Karpas-422 (cell line): Measurements from ENCODE around the gene S1PR5. TPM values are rescaled to one million over a fixed set of nuclear protein-coding genes. Genes with fewer than 3 reads are reported as not detected.

ENCODE experiments used
- DNase-seq: peaks from one replicate; pipeline ENCODE4 v3.0.0-alpha.2; 2015
- H2AFZ ChIP-seq: fragments of 200-600 bp; sonication (generic); 2 replicates; pipeline ENCODE4 v1.6.1; 2014; ENCODE audit warnings: antibody characterized with exemption, low read length, mixed read lengths
- H3K27ac ChIP-seq: fragments of 200-600 bp; sonication (generic); 2 replicates; pipeline ENCODE4 v1.5.1; 2014; ENCODE audit warnings: mild to moderate bottlenecking, low read length, moderate library complexity
- H3K27me3 ChIP-seq: fragments of 200-600 bp; sonication (generic); 2 replicates; pipeline ENCODE4 v1.6.1; 2014; ENCODE audit warnings: low read length, mixed read lengths
- H3K36me3 ChIP-seq: fragments of 200-600 bp; sonication (generic); 2 replicates; pipeline ENCODE4 v1.6.1; 2014; ENCODE audit warnings: low read length, mixed read lengths; ENCODE audit not compliant: insufficient read depth
- H3K4me1 ChIP-seq: fragments of 200-600 bp; sonication (generic); 2 replicates; pipeline ENCODE4 v1.6.1; 2014; ENCODE audit warnings: mild to moderate bottlenecking, low read length, mixed read lengths
- H3K4me2 ChIP-seq: fragments of 200-600 bp; sonication (generic); 2 replicates; pipeline ENCODE4 v1.6.1; 2014; ENCODE audit warnings: low read length, low read depth, mild to moderate bottlenecking; ENCODE audit not compliant: poor library complexity, severe bottlenecking
- H3K4me3 ChIP-seq: fragments of 200-600 bp; sonication (generic); 2 replicates; pipeline ENCODE4 v1.5.1; 2014; ENCODE audit warnings: mild to moderate bottlenecking, antibody characterized with exemption, low read length, mixed read lengths
- H3K79me2 ChIP-seq: fragments of 200-600 bp; sonication (generic); 2 replicates; pipeline ENCODE4 v1.6.1; 2014; ENCODE audit warnings: mild to moderate bottlenecking, low read length, mixed read lengths
- H3K9ac ChIP-seq: fragments of 200-600 bp; sonication (generic); 2 replicates; pipeline ENCODE4 v1.6.0; 2014; ENCODE audit warnings: low read length
- H3K9me2 ChIP-seq: fragments of 200-600 bp; sonication (generic), shearing (Covaris generic); replicated peaks from 2 replicates; pipeline ENCODE4 v1.6.0; 2014; ENCODE audit warnings: mild to moderate bottlenecking, low read length, moderate library complexity; ENCODE audit not compliant: insufficient read depth
- H3K9me3 ChIP-seq: fragments of 300-700, 200-600 bp; sonication (generic); 2 replicates; pipeline ENCODE4 v1.6.1; 2014; ENCODE audit warnings: low read length, mixed read lengths
- H4K20me1 ChIP-seq: fragments of 200-600 bp; sonication (generic); 2 replicates; pipeline ENCODE4 v1.6.1; 2014; ENCODE audit warnings: mild to moderate bottlenecking, antibody characterized with exemption, low read length, low read depth; ENCODE audit not compliant: insufficient read depth
- total RNA-seq: library from RNA; depleted of rRNA; stranded (reverse); fragments of >200 nt; shearing (Covaris generic); gene quantifications from 2 replicates; pipeline ENCODE4 v1.2.3, GENCODE V29; 2014; ENCODE audit warnings: low replicate concordance

The S1PR5 gene
- total RNA-seq, 1 experiment from 2014 or later: not detected

- H3K36me3 ChIP-seq: peaks cover 19% of the 10 kb centered on the region
- H3K4me2 ChIP-seq: no peak overlapping the region
- H3K9ac ChIP-seq: no peak overlapping the region
These were observed 30.7 kb downstream of the S1PR5 start for GRCh38 chr19:10486551-10486950.

GRCh38 chr19:10478903-10479384 is 38.3 kb downstream of the S1PR5 start:
- peak; percentile 65 for DNase-seq
- Histone ChIP-seq H3K36me3 (no peaks in the 10 kb centered on the region), H3K4me1 (no peaks in the 10 kb centered on the region), H3K9me2 (no peaks in the 10 kb centered on the region), H3K4me3 (no peak overlapping the region), H3K27me3 (no peaks in the 10 kb centered on the region), H4K20me1 (no peaks in the 10 kb centered on the region), H2AFZ (no peak overlapping the region), H3K79me2 (no peaks in the 10 kb centered on the region), H3K27ac (no peak overlapping the region), H3K4me2 (no peak overlapping the region), H3K9ac (no peak overlapping the region), H3K9me3 (no peaks in the 10 kb centered on the region)

More at GRCh38 chr19:10486551-10486950, 30.7 kb downstream of the S1PR5 start:
- peaks cover 10% of the 10 kb centered on the region for H4K20me1 ChIP-seq
- H3K4me1 ChIP-seq: no peaks in the 10 kb centered on the region
- no peaks in the 10 kb centered on the region for H3K9me2 ChIP-seq
- no peak for DNase-seq
- no peak overlapping the region for H3K27ac ChIP-seq
- peaks cover 18% of the 10 kb centered on the region for H3K79me2 ChIP-seq
- H3K27me3 ChIP-seq: no peaks in the 10 kb centered on the region
- H2AFZ ChIP-seq: no peak overlapping the region
- no peaks in the 10 kb centered on the region for H3K9me3 ChIP-seq
- H3K4me3 ChIP-seq: no peak overlapping the region

GRCh38 chr19:10478476-10478875 is 38.8 kb downstream of the S1PR5 start:
- Histone ChIP-seq H3K9ac (no peak overlapping the region), H3K79me2 (no peaks in the 10 kb centered on the region), H2AFZ (no peak overlapping the region), H3K27ac (no peak overlapping the region), H3K4me2 (no peak overlapping the region), H3K4me1 (no peaks in the 10 kb centered on the region), H3K9me3 (no peaks in the 10 kb centered on the region), H3K4me3 (no peak overlapping the region), H3K9me2 (no peaks in the 10 kb centered on the region), H3K27me3 (no peaks in the 10 kb centered on the region), H3K36me3 (no peaks in the 10 kb centered on the region), H4K20me1 (no peaks in the 10 kb centered on the region)
- DNase-seq: no peak

GRCh38 chr19:10474962-10475451 is 42.2 kb downstream of the S1PR5 start:
- Histone ChIP-seq H2AFZ (no peak overlapping the region), H3K79me2 (no peaks in the 10 kb centered on the region), H3K9ac (no peak overlapping the region), H3K9me3 (no peaks in the 10 kb centered on the region), H3K4me2 (no peak overlapping the region), H4K20me1 (no peaks in the 10 kb centered on the region), H3K4me1 (no peaks in the 10 kb centered on the region), H3K4me3 (no peak overlapping the region), H3K36me3 (no peaks in the 10 kb centered on the region), H3K27ac (no peak overlapping the region), H3K9me2 (no peaks in the 10 kb centered on the region), H3K27me3 (no peaks in the 10 kb centered on the region)
- no peak for DNase-seq

GRCh38 chr19:10473192-10473591 is 44.1 kb downstream of the S1PR5 start:
- Histone ChIP-seq H3K36me3 (no peaks in the 10 kb centered on the region), H3K9me3 (no peaks in the 10 kb centered on the region), H2AFZ (no peak overlapping the region), H3K27ac (no peak overlapping the region), H3K27me3 (no peaks in the 10 kb centered on the region), H3K4me1 (no peaks in the 10 kb centered on the region), H3K4me3 (no peak overlapping the region), H3K4me2 (no peak overlapping the region), H3K79me2 (no peaks in the 10 kb centered on the region), H4K20me1 (no peaks in the 10 kb centered on the region), H3K9me2 (no peaks in the 10 kb centered on the region), H3K9ac (no peak overlapping the region)
- DNase-seq: no peak

- no peaks in the 10 kb centered on the region for H3K4me1 ChIP-seq
- no peaks in the 10 kb centered on the region for H3K9me2 ChIP-seq
- no peak overlapping the region for H3K4me3 ChIP-seq
- H3K9ac ChIP-seq: no peak overlapping the region
- H3K9me3 ChIP-seq: no peaks in the 10 kb centered on the region
- H3K4me2 ChIP-seq: no peak overlapping the region
- H4K20me1 ChIP-seq: no peaks in the 10 kb centered on the region
- DNase-seq: peak; percentile 72
- no peak overlapping the region for H3K27ac ChIP-seq
- H3K27me3 ChIP-seq: no peaks in the 10 kb centered on the region
- H2AFZ ChIP-seq: no peak overlapping the region
- H3K79me2 ChIP-seq: no peaks in the 10 kb centered on the region
- no peaks in the 10 kb centered on the region for H3K36me3 ChIP-seq
These were observed 45.3 kb downstream of the S1PR5 start for GRCh38 chr19:10471909-10472308.

- Histone ChIP-seq H3K36me3 (no peaks in the 10 kb centered on the region), H3K4me3 (no peak overlapping the region), H3K9ac (no peak overlapping the region), H3K27ac (no peak overlapping the region), H3K9me3 (no peaks in the 10 kb centered on the region), H3K79me2 (no peaks in the 10 kb centered on the region), H4K20me1 (no peaks in the 10 kb centered on the region), H3K27me3 (no peaks in the 10 kb centered on the region), H3K4me1 (no peaks in the 10 kb centered on the region), H3K4me2 (no peak overlapping the region), H3K9me2 (no peaks in the 10 kb centered on the region), H2AFZ (no peak overlapping the region)
- no peak for DNase-seq
These were observed 49.1 kb downstream of the S1PR5 start for GRCh38 chr19:10468133-10468532.

- no peaks in the 10 kb centered on the region for H3K9me3 ChIP-seq
- no peak overlapping the region for H3K9ac ChIP-seq
- no peaks in the 10 kb centered on the region for H3K27me3 ChIP-seq
- H4K20me1 ChIP-seq: no peaks in the 10 kb centered on the region
- no peak overlapping the region for H2AFZ ChIP-seq
- no peaks in the 10 kb centered on the region for H3K4me1 ChIP-seq
- H3K79me2 ChIP-seq: no peaks in the 10 kb centered on the region
- no peak for DNase-seq
- no peaks in the 10 kb centered on the region for H3K36me3 ChIP-seq
- no peak overlapping the region for H3K27ac ChIP-seq
- H3K4me3 ChIP-seq: no peak overlapping the region
- no peaks in the 10 kb centered on the region for H3K9me2 ChIP-seq
- no peak overlapping the region for H3K4me2 ChIP-seq
These were observed 50.0 kb downstream of the S1PR5 start for GRCh38 chr19:10467104-10467706.
